Astrocyte of the spinal cord (primary cell): Measurements from ENCODE around the gene GALNT2.

Experiments used
- DNase-seq: peaks from one replicate; pipeline ENCODE4 v3.0.0; 2011; ENCODE audit warnings: low read depth, low spot score
- H3K4me3 ChIP-seq: 2 replicates; pipeline ENCODE4 v1.5.1; 2011; ENCODE audit warnings: low read depth, mild to moderate bottlenecking, low read length, moderate library complexity
- in situ Hi-C: cut with HindIII; loops from 2 replicates; pipeline ENCODE4 v1.10.0; 2017; ENCODE audit warnings: low sequenced_read_pairs
- TF ChIP-seq, protein P1 (sequence below): IDR thresholded peaks from 2 replicates; pipeline ENCODE4 v1.5.1; 2012; ENCODE audit warnings: low read depth, mild to moderate bottlenecking, low read length, inconsistent platforms

GALNT2 gene

DNA sequence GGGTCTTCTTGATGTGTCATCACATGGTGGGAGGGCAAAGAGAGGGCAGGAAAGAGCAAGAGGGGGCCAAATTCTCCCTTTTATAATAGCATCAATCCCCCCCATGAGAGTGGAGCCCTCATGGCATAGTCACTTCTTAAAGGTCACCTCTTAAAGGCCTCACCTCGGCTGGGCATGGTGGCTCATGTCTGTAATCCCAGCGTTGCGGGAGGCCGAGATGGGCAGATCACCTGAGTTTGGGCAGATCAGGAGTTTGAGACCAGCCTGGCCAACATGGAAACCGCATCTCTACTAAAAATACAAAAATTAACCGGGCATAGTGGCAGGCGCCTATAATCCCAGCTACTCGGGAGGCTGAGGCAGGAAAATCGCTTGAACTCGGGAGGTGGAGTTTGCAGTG, 189.0 kb downstream of the GALNT2 start:
- TF ChIP-seq, protein P1, sequence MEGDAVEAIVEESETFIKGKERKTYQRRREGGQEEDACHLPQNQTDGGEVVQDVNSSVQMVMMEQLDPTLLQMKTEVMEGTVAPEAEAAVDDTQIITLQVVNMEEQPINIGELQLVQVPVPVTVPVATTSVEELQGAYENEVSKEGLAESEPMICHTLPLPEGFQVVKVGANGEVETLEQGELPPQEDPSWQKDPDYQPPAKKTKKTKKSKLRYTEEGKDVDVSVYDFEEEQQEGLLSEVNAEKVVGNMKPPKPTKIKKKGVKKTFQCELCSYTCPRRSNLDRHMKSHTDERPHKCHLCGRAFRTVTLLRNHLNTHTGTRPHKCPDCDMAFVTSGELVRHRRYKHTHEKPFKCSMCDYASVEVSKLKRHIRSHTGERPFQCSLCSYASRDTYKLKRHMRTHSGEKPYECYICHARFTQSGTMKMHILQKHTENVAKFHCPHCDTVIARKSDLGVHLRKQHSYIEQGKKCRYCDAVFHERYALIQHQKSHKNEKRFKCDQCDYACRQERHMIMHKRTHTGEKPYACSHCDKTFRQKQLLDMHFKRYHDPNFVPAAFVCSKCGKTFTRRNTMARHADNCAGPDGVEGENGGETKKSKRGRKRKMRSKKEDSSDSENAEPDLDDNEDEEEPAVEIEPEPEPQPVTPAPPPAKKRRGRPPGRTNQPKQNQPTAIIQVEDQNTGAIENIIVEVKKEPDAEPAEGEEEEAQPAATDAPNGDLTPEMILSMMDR, result no peak
- no peak for DNase-seq
- in situ Hi-C loops, result no loop called here
- no peak overlapping the region for H3K4me3 ChIP-seq

DNA sequence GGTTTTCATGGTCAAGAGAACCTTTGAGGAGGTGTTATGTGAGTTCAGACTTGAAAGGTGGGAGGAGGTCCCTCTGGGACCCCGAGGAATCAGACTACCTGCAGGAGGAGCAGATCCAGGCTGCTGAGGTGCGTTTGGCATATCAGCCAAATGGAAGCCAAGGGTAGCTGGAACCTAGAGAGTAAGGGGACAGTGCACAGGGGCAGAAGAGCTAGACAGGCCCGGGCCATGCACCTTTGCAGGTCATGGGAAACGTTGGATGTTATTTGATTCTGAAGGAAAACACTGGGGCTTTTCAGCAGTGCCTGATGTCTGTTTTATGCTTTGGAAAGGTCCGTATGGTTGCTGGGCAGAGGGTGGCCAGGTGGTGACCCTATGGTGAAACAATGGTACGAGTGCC, 189.9 kb downstream of the GALNT2 start:
- TF ChIP-seq, protein P1, result no peak

DNA sequence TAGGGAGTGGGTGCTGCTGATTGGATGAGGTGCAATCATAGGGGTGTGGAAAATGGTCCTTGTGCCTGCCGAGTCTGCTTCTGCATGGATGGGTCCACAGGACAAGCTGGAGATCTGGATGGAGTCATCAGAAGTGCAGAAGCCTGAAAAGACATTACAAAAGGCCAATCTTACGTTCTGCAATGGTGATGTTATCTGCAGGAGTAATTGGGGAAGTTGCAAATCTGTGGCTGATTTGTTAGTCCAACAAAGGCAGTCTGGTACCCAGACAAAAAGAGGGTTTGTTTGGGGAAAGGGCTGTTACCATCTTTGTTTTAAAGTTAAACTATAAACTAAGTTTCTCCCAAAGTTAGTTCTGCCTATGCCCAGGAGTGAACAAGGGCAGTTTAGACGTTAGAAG, 192.6 kb downstream of the GALNT2 start:
- H3K4me3 ChIP-seq, result no peak overlapping the region
- in situ Hi-C loops, result no loop called here
- no peak for DNase-seq
- TF ChIP-seq, protein P1, result no peak

More for the DNA sequence above, 189.9 kb downstream of the GALNT2 start:
- no peak overlapping the region for H3K4me3 ChIP-seq
- DNase-seq, result no peak
- in situ Hi-C loops, result no loop called here

DNA sequence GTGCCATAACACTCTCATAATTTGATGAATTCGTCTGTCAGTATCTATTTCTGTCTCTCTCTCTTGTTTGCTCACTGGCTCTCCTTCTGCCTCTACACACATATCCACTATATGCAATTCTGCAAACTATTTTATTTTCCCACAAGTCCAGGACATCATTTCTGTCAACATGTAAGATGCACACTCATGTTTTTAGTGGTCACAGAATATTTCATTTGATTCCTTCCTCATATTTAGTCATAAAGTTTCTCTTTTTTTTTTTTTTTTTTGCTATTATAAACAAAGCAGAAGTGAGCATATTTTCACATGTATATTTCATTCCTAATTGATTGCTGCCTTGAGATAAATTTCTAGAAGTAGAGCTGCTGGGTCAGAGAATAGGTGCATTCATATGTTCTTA, 193.8 kb downstream of the GALNT2 start:
- TF ChIP-seq, protein P1, result no peak
- DNase-seq, result no peak
- in situ Hi-C loops, result no loop called here
- no peak overlapping the region for H3K4me3 ChIP-seq

DNA sequence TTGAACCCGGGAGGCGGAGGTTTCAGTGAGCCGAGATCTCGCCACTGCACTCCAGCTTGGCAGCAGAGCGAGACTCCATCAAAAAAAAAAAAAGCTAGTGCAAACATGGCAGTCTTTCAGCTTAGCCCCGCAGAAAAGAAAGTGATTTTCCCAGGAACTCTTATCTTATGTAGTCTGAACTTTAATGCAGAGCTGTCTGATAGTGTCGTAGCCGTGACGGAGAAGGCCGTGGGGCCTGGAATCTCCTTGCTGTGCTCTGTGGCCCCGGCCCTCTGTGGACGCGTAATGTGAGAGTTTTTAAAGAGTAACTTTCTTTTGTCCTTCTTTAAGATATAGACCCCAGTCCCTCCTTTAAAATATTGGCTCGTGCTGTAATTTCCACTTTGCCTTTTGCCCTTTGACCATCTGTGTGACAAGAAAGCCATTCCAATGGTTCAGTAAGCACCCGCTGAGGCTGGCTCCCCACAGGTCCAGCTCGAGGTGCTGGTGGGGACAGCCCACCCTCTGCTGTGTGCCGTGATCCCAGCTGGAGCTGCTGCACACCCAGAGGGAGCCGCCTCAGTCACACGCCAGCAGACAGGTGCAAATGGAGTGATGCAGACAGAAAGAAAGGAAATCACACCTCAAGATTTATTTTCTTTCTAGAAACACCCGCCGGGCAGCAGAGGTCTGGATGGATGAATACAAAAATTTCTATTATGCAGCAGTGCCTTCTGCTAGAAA, 195.1 kb downstream of the GALNT2 start:
- H3K4me3 ChIP-seq, result no peak overlapping the region
- in situ Hi-C loops, result no loop called here
- DNase-seq, result no peak
- TF ChIP-seq, protein P1, result no peak

DNA sequence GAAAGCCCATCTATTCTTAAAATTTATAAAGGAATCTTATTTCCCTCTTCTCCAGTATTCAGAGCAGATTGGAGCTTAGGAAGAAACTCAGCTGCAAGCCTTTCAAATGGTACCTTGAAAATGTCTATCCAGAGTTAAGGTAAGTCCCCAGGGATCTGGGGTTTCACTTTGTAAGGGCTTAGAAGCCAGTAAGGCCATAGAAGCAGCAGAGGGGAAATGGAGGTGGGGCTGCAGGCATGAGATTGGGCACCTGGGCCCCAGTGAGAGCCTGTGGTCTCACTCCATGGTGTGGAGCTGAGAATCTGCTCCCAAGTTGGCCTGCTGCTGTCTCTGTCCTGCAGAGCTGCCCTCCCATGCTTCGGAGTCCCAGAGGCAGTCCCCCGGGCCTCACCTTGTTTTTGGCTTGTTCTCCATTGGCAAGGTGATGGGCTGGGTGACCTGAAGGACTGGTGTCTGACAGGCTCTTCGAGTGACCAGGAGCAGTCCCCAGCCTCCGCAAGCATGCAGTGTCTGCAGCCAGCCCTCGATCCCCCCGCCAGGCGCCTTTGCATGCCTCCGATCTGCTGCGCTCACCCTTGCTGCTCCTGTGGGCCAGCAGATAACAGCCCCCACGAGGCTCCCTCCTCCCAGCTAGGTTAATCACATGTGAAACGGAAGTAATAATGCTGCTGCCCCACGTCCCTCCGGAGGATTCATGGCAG, 196.0 kb downstream of the GALNT2 start:
- TF ChIP-seq, protein P1, result no peak
- DNase-seq, result no peak
- in situ Hi-C loops, result no loop called here

More for the DNA sequence above, 196.0 kb downstream of the GALNT2 start:
- no peak overlapping the region for H3K4me3 ChIP-seq
